GM12801 (cell line): ENCODE results near the gene RFX4.

ENCODE experiments used
- TF ChIP-seq, protein P1 (sequence below): IDR thresholded peaks from one replicate; pipeline ENCODE4 v1.5.1; 2011; ENCODE audit warnings: control low read depth; ENCODE audit not compliant: insufficient read length; ENCODE audit errors: extremely low read depth

The RFX4 gene

DNA sequence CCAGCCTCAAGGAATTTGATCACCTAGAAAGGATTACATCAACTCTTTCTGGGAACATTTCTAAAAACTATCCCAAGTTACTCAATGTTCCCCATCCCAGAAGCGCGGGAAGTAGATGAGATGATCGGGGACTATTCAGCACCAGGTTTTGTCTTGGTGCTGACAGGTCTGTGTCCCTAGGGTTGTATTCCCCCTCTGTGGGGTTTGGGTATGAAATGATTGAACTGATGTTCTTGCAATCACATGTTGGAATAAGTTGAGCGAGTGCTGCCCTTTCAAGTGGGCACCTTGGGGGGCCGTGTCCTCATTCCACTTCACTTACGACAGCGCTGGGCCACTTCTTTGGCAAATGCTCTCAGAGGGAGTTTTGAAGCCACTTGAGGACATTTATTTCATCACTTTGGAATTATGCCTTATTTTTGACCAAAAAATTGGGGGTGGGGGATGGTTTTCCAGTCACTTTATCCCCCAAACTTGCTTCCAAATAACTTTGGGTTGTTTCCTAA, 69.8 kb downstream of the RFX4 start:
- TF ChIP-seq, protein P1, sequence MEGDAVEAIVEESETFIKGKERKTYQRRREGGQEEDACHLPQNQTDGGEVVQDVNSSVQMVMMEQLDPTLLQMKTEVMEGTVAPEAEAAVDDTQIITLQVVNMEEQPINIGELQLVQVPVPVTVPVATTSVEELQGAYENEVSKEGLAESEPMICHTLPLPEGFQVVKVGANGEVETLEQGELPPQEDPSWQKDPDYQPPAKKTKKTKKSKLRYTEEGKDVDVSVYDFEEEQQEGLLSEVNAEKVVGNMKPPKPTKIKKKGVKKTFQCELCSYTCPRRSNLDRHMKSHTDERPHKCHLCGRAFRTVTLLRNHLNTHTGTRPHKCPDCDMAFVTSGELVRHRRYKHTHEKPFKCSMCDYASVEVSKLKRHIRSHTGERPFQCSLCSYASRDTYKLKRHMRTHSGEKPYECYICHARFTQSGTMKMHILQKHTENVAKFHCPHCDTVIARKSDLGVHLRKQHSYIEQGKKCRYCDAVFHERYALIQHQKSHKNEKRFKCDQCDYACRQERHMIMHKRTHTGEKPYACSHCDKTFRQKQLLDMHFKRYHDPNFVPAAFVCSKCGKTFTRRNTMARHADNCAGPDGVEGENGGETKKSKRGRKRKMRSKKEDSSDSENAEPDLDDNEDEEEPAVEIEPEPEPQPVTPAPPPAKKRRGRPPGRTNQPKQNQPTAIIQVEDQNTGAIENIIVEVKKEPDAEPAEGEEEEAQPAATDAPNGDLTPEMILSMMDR = no peak

DNA sequence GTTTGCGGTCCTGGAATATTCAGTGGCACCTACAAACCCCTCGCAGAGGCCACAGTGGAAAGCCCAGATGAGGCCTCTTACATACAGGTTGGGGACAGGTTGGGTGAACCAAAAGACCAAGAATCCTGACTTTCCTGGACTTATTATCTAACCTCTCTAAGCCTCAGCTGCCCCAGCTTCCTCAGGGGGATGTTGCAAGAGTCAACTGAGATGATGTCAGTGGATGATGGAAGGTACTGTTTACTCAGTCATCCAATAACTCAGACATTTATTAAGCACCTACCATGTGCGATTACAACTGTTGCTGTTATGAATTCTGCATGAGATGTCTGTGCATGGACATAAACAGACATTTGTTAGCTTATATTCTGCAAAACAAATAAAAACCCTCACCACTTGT, 72.8 kb downstream of the RFX4 start:
- TF ChIP-seq, protein P1 = no peak

DNA sequence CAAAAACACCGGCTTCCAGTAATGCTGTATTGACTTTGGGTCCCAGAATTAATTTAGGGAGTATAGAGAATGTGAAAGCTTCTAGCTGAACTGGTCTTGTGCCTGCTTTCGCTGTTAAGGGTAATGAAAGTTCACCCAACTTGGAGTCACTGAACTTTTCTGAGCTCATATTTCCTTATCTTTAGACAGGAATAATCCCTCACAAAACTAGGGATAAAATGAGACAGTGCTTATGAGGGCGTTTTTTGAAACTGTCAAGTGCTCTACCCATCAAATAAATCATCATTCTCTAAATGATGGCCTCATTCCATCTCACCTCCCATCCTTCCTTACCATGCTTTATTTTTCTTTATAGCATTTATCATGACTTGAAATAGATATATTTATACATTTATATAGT, 74.7 kb downstream of the RFX4 start:
- TF ChIP-seq, protein P1 = no peak

- TF ChIP-seq, protein P1 = no peak
These were observed 80.6 kb downstream of the RFX4 start for GRCh38 chr12:106663385-106663784.

DNA sequence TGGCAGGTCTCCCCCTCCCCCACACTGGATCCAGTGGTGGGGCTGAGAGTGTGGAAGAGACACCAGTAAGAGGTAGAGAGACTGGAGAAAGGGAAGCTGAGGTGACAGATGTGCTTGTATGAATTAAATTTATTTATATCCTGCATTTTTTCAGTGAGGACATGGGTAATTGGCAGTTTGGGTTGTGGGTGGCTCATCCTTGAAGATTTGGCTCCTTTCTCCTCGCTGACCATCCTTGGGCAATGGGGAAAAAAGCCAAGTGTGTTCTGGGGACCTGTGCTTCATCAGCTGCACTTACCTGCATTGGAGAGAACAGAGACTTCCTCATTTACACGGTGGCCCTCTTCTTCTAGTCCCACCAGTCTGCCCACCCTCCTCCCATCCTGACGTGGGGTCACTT, 86.4 kb downstream of the RFX4 start:
- TF ChIP-seq, protein P1 = no peak

DNA sequence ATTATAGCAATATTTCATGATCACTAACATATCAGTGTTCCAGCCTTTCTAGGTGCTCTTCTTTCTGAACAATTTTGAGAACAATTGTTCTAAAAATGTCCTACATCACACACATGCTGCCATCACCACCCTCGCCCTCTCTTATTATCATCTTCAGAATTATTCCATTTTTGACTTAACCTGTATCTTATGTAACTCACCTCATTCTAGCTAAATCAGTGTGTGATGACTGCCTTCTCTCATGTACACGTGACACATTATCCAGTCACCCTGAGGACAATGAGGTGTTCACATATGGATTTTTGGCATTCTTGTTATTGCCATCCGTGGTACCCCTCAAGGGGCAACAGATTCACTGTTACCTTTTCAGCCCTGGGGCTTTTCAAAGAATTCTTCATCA, 87.3 kb downstream of the RFX4 start:
- TF ChIP-seq, protein P1 = no peak

DNA sequence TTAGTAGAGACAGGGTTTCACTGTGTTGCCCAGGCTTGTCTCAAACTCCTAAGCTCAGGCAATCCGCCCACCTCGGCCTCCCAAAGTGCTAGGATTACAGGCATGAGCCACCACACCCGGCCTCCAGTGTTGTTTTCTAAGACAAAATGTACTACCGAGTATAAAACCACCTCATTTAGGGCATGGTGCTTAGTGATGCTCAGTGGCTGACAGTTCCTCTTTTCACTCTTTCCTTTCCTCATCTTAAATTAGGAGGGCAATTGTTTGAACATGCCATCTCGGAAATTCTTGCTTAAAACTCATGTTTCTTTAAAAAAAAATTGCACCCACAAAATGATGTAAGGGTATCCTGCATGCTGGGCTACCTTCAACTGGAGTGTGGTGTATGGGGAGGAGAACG, 89.0 kb downstream of the RFX4 start:
- TF ChIP-seq, protein P1 = no peak
